ENCODE data around the gene SHLD1. TPM values are rescaled to one million over a fixed set of nuclear protein-coding genes. Genes with fewer than 3 reads are reported as not detected.

SHLD1 gene
- polyA plus RNA-seq, 1 donor from 2014 or later, result 15.3 TPM

DNA sequence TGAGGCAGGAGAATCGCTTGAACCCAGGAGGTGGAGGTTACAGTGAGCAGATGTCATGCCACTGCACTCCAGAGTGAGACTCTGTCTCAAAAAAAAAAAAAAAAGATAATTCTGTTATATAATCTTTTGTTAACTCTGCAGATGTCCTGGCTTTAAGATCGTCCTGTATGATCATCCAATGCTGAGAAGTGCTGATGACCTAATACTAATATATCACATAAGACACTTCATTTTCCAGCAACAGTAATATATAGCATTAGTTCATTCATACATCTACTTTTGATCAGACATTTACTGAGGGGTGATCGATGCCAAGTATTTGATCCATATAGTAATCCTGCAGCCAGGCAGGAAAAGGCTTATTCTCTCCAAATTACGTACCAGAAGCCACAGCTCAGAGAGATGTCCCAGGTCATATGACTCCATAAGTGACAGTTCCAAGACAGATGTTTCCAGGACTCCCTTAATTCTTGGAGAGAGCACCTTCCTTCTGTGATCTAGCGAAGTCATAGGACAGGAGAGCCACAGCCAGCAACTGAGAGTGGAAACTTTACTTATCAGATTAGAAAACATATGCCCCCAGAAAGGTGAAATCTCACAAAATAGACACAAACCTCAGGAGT is 60.7 kb downstream of the SHLD1 start:
- H3K9me3 ChIP-seq (ENCODE audit: low read length), result no peaks in the 10 kb centered on the region
- no peaks in the 10 kb centered on the region for H3F3A ChIP-seq (ENCODE audit: insufficient read depth, low read length, poor library complexity, severe bottlenecking)

DNA sequence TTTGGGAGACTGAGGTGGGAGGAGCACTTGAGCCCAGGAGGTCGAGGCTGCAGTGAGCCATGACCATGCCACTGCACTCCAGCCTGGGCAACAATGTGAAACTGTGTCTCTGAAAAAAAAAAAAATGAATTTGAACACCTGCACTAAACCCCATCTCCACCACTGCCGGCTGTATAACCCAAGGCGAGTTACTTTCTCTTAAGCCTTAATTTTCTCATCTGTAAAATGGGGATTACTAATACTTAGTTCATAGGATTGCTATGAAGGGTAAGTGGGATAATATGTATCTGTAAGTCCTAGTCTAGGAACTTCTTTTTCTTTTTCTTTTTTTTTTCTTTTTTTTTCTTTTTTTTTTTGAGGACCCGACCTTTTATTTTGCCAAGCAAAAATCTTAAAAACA is 61.5 kb downstream of the SHLD1 start:
- TF ChIP-seq TAF1 (IDR thresholded peaks at IDR 0.05; ENCODE audit: low read depth), result no peak
- TF ChIP-seq EP300 (conservative IDR thresholded peaks at IDR 0.05; ENCODE audit: poor library complexity, severe bottlenecking), result no peak
- no peak for TF ChIP-seq EZH2 (IDR thresholded peaks at IDR 0.05; ENCODE audit: borderline replicate concordance, insufficient read depth, low read length, poor library complexity, severe bottlenecking)
- TF ChIP-seq, protein P1, sequence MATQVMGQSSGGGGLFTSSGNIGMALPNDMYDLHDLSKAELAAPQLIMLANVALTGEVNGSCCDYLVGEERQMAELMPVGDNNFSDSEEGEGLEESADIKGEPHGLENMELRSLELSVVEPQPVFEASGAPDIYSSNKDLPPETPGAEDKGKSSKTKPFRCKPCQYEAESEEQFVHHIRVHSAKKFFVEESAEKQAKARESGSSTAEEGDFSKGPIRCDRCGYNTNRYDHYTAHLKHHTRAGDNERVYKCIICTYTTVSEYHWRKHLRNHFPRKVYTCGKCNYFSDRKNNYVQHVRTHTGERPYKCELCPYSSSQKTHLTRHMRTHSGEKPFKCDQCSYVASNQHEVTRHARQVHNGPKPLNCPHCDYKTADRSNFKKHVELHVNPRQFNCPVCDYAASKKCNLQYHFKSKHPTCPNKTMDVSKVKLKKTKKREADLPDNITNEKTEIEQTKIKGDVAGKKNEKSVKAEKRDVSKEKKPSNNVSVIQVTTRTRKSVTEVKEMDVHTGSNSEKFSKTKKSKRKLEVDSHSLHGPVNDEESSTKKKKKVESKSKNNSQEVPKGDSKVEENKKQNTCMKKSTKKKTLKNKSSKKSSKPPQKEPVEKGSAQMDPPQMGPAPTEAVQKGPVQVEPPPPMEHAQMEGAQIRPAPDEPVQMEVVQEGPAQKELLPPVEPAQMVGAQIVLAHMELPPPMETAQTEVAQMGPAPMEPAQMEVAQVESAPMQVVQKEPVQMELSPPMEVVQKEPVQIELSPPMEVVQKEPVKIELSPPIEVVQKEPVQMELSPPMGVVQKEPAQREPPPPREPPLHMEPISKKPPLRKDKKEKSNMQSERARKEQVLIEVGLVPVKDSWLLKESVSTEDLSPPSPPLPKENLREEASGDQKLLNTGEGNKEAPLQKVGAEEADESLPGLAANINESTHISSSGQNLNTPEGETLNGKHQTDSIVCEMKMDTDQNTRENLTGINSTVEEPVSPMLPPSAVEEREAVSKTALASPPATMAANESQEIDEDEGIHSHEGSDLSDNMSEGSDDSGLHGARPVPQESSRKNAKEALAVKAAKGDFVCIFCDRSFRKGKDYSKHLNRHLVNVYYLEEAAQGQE (IDR thresholded peaks at IDR 0.05; ENCODE audit: borderline replicate concordance), result no peak
- no peak for TF ChIP-seq MXI1 (conservative IDR thresholded peaks at IDR 0.05; ENCODE audit: poor library complexity, severe bottlenecking)
- TF ChIP-seq RAD21 (conservative IDR thresholded peaks at IDR 0.05), result no peak
- no peak for TF ChIP-seq SMC3 (conservative IDR thresholded peaks at IDR 0.05; ENCODE audit: poor library complexity)
- no peak for TF ChIP-seq POLR2AphosphoS5 (IDR thresholded peaks at IDR 0.05)
- TF ChIP-seq, protein P2, sequence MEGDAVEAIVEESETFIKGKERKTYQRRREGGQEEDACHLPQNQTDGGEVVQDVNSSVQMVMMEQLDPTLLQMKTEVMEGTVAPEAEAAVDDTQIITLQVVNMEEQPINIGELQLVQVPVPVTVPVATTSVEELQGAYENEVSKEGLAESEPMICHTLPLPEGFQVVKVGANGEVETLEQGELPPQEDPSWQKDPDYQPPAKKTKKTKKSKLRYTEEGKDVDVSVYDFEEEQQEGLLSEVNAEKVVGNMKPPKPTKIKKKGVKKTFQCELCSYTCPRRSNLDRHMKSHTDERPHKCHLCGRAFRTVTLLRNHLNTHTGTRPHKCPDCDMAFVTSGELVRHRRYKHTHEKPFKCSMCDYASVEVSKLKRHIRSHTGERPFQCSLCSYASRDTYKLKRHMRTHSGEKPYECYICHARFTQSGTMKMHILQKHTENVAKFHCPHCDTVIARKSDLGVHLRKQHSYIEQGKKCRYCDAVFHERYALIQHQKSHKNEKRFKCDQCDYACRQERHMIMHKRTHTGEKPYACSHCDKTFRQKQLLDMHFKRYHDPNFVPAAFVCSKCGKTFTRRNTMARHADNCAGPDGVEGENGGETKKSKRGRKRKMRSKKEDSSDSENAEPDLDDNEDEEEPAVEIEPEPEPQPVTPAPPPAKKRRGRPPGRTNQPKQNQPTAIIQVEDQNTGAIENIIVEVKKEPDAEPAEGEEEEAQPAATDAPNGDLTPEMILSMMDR (IDR thresholded peaks at IDR 0.05; ENCODE audit: poor library complexity, severe bottlenecking), result no peak
- Histone ChIP-seq H3F3A (ENCODE audit: insufficient read depth, low read length, poor library complexity, severe bottlenecking) (no peaks in the 10 kb centered on the region), H3K4me3 (ENCODE audit: low read length) (no peak overlapping the region), H3K9me2 (ENCODE audit: insufficient read depth, low read length) (no peaks in the 10 kb centered on the region), H3K9me3 (ENCODE audit: low read length) (no peaks in the 10 kb centered on the region), H3K9ac (ENCODE audit: low read length) (no peak overlapping the region), H3K27ac (ENCODE audit: low read length) (no peak overlapping the region), H3K79me2 (replicated peaks; ENCODE audit: insufficient read depth, low read length) (no peaks in the 10 kb centered on the region), H3K4me2 (ENCODE audit: low read length) (no peak overlapping the region), H3K36me3 (ENCODE audit: insufficient read depth, low read length) (no peaks in the 10 kb centered on the region), H3K27me3 (ENCODE audit: insufficient read depth, low read depth, low read length) (no peaks in the 10 kb centered on the region), H2AFZ (ENCODE audit: low read depth, low read length) (no peak overlapping the region), H4K20me1 (ENCODE audit: insufficient read depth) (no peaks in the 10 kb centered on the region)

More for the DNA sequence above, 60.7 kb downstream of the SHLD1 start:
- TF ChIP-seq MXI1 (conservative IDR thresholded peaks at IDR 0.05; ENCODE audit: poor library complexity, severe bottlenecking) (no peak), TAF1 (IDR thresholded peaks at IDR 0.05; ENCODE audit: low read depth) (no peak), RAD21 (conservative IDR thresholded peaks at IDR 0.05) (no peak), EZH2 (IDR thresholded peaks at IDR 0.05; ENCODE audit: borderline replicate concordance, insufficient read depth, low read length, poor library complexity, severe bottlenecking) (no peak), EP300 (conservative IDR thresholded peaks at IDR 0.05; ENCODE audit: poor library complexity, severe bottlenecking) (no peak), SMC3 (conservative IDR thresholded peaks at IDR 0.05; ENCODE audit: poor library complexity) (no peak), POLR2AphosphoS5 (IDR thresholded peaks at IDR 0.05) (no peak)
- TF ChIP-seq, protein P1 (IDR thresholded peaks at IDR 0.05; ENCODE audit: borderline replicate concordance), result no peak
- TF ChIP-seq, protein P2 (IDR thresholded peaks at IDR 0.05; ENCODE audit: poor library complexity, severe bottlenecking), result no peak
- no peaks in the 10 kb centered on the region for H4K20me1 ChIP-seq (ENCODE audit: insufficient read depth)
- no peaks in the 10 kb centered on the region for H3K79me2 ChIP-seq (replicated peaks; ENCODE audit: insufficient read depth, low read length)
- no peak overlapping the region for H3K9ac ChIP-seq (ENCODE audit: low read length)
- no peaks in the 10 kb centered on the region for H3K27me3 ChIP-seq (ENCODE audit: insufficient read depth, low read depth, low read length)
- no peak overlapping the region for H3K4me3 ChIP-seq (ENCODE audit: low read length)
- H3K4me2 ChIP-seq (ENCODE audit: low read length), result no peak overlapping the region
- H2AFZ ChIP-seq (ENCODE audit: low read depth, low read length), result no peak overlapping the region
- no peaks in the 10 kb centered on the region for H3K9me2 ChIP-seq (ENCODE audit: insufficient read depth, low read length)
- H3K36me3 ChIP-seq (ENCODE audit: insufficient read depth, low read length), result no peaks in the 10 kb centered on the region
- no peak overlapping the region for H3K27ac ChIP-seq (ENCODE audit: low read length)
